Stimulated activated CD8-positive, alpha-beta memory T cell treated with anti-CD3 and anti-CD28 coated beads, Interleukin-15, amount 100 ng/mL, for 4 hours (primary cell): ENCODE measurements around the gene ZNF691.
"Not testable (repeated sequence)": the region's sequence is repeated elsewhere in the genome, so short reads cannot be mapped to it uniquely, and the experiment has no call there.

Experiments
- DNase-seq, 2 donors: peaks; one replicate each; pipeline ENCODE4 v3.0.0-alpha.2; 2020; ENCODE audit warnings: low read depth in 2 of 2

The ZNF691 gene

GRCh38 chr1:42859366-42859765 is 13.0 kb downstream of the ZNF691 start:
- DNase-seq, result not testable (repeated sequence)

GRCh38 chr1:42860339-42861013 is 14.1 kb downstream of the ZNF691 start:
- DNase-seq, result no peak

DNA sequence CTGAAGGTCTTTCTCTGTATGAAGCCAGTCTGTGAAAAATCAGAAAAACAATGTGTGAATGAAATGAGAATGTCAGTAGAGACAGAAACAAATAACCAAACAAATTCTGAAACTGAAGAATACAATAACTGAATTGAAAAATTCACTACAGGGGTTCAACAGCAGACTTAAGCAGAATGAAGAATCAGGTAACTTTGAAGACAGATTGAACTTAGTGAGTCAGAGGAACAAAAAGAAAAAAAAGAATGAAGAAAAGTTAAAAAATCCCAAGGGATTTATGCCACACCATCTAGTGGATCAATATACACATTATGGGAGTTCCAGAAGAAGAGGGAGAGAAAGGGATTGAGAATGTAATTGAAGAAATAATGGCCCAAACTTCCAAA is 14.6 kb downstream of the ZNF691 start:
- DNase-seq, result no peak

DNA sequence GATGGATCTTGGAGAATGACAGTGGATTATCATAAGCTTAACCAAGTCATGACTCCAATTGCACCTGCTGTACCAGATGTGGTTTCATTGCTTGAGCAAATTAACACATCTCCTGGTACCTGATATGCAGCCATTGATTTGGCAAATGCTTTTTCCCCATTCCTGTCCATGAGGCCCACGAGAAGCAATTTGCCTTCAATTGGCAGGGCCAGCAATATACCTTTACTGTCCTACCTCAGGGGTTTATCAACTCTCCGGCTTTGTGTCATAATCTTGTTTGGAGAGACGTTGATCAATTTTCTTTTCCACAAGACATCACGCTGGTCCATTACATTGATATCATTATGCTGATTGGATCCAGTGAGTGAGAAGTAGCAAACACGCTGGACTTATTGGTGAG is 20.1 kb downstream of the ZNF691 start:
- no peak for DNase-seq

DNA sequence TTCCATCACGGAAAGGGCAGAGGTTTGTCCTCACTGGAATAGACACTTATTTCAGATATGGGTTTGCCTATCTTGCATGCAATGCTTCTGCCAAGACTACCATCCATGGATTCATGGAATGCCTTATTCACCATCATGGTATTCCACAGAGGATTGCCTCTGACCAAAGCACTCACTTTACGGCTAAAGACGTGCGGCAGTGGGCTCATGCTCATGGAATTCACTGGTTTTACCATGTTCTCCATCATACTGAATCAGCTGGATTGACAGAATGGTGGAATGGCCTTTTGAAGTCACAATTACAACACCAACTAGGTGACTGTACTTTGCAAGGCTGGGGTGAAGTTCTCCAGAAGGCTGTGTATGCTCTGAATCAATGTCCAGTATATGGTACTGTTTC is 22.1 kb downstream of the ZNF691 start:
- DNase-seq, result not testable (repeated sequence)

GRCh38 chr1:42869254-42869653 is 22.8 kb downstream of the ZNF691 start:
- DNase-seq, result not testable (repeated sequence)

GRCh38 chr1:42869751-42870150 is 23.3 kb downstream of the ZNF691 start:
- DNase-seq, result not testable (repeated sequence)

DNA sequence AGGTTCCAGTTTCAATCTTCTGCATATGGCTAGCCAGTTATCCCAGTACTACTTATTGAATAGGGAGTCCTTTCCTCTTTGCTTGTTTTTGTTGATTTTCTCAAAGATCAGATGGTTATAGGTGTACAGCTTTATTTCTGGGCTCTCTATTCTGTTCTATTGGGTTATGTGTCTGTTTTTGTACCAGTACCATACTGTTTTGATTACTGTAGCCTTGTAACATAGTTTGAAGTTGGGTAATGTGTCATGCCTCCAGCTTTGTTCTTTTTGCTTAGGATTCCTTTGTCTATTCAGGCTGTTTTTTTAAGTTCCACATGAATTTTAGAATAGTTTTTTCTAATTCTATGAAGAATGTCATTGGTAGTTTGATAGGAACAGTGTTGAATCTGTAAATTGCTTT is 26.7 kb downstream of the ZNF691 start:
- DNase-seq, result not testable (repeated sequence)

GRCh38 chr1:42873670-42874069 is 27.3 kb downstream of the ZNF691 start:
- DNase-seq, result no peak

DNA sequence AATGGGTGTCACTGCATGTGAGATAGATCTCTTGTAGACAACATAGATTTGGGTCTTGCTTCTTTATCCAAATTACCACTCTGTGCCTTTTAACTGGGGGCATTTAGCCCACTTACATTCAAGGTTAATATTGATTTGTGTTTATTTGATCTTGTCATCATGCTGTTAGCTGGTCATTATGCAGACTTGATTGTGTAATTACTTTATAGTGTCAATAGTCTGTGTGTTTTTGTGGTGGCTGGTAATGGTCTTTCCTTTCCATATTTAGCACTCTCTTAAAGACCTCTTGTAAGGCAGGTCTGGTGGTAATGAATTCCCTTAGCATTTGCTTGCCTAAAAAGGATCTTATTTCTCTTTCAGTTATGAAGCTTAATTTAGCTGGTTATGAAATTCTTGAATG is 29.6 kb downstream of the ZNF691 start:
- DNase-seq, result no peak

DNA sequence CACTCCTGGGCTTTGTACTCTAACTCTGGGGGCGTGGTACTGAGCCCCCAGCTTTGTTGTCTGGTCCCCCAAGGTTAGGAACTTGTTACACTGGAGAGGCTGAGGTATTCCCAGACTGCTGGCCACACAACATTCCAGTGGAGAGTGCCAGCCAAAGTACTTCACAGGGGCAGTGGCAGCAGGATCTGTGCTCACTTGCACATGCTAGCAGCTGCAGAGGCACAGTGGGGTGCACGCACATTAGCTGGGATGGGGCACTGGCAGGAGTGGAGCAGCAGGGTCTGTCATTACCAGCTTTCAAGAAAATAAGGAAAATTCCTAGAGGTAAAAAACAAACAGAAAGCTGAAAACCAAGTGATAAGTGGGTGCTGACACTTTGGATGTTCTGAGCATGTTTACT is 31.0 kb downstream of the ZNF691 start:
- no peak for DNase-seq

- no peak for DNase-seq
These were observed 34.0 kb downstream of the ZNF691 start for GRCh38 chr1:42880384-42880783.

- DNase-seq, result no peak
These were observed 39.8 kb downstream of the ZNF691 start for GRCh38 chr1:42886046-42886739.

GRCh38 chr1:42886800-42887199 is 40.4 kb downstream of the ZNF691 start:
- DNase-seq, result no peak

GRCh38 chr1:42887366-42887765 is 41.0 kb downstream of the ZNF691 start:
- DNase-seq, result no peak

DNA sequence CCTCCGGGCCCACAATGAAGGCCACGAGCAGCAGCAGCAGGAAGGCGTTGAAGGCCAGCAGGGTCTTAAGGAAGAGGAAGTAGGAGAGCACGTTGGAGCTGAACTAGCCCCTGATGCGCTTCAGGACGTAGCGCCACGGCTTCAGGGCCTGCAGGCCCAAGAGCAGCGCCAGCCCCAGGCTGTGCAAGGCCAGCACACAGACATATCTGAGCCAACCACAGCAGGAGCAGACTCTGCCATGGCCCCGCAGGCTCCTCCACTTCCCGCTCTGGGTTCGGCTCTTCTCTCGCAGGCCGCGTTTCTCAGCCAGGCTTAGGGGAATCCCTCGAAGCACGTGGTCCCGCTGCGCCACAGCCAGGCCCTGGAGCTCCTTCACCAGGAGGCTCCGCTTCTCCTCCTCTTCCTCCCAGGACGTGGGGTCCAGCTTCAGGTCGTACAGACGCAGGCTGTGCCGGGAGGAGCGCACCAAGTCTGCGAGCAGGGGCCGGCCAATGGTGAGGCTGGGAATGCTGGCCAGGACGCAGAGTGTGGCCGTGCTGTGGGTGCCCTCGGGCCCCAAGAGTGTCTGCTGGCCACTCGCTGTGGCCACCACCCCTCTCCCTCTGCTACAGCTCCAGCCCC is 41.7 kb downstream of the ZNF691 start:
- no peak for DNase-seq

GRCh38 chr1:42889264-42889663 is 42.9 kb downstream of the ZNF691 start:
- DNase-seq, result no peak

DNA sequence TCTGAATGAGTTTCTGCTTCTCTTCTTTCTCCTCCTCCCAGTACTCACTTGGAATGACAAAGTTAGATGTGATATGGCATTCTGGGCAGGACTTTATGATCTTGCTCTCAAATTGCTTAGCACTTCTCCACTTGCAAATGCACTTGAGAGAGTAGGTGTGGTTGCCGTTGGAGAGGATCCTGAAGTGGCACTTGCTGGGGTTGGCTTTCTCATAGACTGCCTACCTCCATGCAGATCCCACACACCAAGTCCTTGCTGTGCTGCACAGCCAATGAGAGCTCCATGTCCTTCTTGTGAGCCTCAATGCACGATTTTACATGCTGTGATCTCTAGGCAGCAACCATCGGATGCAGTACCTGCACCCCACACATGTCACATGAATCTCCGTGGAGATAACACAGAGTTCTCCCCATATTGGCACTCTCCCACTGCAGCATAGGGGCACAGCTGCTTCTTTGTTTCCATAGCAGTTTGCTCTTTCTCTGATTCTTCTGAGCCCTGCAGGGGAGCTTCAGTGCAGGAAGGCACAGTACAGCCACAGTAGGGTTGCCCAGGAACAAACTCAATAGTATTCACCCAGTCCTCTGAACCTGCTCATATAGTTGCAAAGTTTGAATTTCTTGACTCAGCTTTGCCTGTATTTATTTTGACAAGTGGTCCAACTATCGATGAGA is 45.2 kb downstream of the ZNF691 start:
- DNase-seq, result no peak

DNA sequence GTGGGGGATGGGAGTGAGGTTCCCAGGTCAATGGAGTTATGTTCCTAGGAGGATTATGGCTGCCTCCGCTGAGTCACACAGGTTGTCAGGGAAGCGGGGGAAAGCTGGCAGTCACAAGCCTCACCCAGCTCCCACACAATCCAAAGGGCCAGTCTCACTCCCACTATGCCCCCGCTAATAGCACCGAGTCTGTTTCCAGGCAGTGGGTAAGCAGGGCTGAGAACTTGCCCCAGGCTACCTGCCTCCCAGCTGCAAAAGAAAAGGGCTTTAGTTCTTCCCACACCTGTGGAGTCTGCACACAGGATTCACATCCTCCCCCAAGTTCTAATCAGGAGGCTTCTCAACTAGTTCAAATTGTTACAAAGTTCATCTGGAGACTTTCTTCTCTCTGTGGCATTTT is 53.5 kb downstream of the ZNF691 start:
- not testable (repeated sequence) for DNase-seq
